GM12872 (cell line): ENCODE data around the gene GRK4.

Experiments
- TF ChIP-seq, protein P1 (sequence below): IDR thresholded peaks from 3 replicates; pipeline ENCODE4 v1.5.1; 2011; ENCODE audit warnings: low read depth, mild to moderate bottlenecking, low read length, moderate library complexity; ENCODE audit not compliant: insufficient read depth

Gene GRK4

DNA sequence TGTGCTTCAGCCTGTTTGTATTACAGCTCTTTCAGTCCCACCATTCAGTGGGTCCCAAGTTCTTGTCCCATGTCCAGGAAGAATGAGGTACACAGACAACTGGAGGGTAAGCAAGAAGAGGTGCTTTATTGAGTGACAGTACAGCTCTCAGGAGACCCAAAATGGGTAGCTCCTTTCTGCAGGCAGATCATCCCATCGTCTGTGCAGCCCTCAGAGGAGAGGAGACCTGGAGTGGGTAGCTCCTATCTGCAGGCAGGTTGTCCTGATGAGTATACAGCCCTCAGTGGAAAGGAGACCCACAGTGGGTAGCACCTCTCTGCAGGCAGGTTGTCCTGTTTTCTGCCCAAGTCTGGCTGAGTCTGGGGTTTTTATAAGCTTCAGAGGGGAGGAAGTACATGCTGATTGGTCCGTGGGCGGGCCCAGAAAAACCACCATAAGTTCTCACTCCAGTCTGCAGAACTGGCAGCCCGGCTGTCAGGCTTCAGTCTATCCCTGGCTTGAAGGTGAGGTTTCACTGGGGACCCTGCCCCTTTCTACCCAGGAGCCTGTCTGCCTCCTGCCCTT lies 18.0 kb downstream of the GRK4 start:
- TF ChIP-seq, protein P1, sequence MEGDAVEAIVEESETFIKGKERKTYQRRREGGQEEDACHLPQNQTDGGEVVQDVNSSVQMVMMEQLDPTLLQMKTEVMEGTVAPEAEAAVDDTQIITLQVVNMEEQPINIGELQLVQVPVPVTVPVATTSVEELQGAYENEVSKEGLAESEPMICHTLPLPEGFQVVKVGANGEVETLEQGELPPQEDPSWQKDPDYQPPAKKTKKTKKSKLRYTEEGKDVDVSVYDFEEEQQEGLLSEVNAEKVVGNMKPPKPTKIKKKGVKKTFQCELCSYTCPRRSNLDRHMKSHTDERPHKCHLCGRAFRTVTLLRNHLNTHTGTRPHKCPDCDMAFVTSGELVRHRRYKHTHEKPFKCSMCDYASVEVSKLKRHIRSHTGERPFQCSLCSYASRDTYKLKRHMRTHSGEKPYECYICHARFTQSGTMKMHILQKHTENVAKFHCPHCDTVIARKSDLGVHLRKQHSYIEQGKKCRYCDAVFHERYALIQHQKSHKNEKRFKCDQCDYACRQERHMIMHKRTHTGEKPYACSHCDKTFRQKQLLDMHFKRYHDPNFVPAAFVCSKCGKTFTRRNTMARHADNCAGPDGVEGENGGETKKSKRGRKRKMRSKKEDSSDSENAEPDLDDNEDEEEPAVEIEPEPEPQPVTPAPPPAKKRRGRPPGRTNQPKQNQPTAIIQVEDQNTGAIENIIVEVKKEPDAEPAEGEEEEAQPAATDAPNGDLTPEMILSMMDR: no peak

GRCh38 chr4:2982012-2982411 lies 18.6 kb downstream of the GRK4 start:
- TF ChIP-seq, protein P1: no peak

DNA sequence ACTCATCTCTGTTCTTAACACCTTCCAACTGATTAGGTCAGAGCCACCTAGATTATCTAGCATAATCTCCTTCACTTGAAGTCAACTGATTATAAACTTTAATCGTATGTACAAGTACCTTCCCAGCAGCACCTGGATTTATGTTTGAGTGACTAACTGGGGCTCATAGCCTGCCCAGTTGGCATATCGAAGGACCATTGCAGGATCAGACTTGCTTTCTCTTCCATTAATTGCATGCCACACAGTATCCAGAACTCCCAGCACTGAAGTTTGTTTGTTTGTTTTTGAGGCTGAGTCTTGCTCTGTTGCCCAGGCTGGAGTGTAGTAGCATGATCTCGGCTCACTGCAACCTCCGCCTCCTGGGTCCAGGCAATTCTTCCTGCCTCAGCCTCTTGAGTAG lies 27.9 kb downstream of the GRK4 start:
- TF ChIP-seq, protein P1: no peak

- TF ChIP-seq, protein P1: no peak
Observed at GRCh38 chr4:2994917-2995316, 31.5 kb downstream of the GRK4 start.

GRCh38 chr4:2995546-2996265 lies 32.3 kb downstream of the GRK4 start:
- TF ChIP-seq, protein P1: no peak

DNA sequence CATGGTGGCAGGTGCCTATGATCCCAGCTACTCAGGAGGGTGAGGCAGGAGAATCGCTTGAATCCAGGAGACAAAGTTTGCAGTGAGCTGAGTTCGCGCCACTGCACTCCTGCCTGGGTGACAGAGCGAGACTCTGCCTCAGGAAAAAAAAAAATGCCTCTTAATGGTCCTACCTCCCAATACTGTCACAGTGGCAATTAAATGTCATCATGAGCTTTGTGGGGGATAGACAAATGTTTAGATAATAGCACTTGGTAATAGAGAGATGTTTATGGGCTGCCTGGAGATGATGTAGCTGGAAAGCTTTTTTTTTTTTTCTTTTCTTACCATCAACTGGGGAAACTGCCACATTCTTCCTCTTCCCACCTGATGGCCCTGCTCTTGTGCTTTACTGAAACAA lies 33.0 kb downstream of the GRK4 start:
- TF ChIP-seq, protein P1: no peak

DNA sequence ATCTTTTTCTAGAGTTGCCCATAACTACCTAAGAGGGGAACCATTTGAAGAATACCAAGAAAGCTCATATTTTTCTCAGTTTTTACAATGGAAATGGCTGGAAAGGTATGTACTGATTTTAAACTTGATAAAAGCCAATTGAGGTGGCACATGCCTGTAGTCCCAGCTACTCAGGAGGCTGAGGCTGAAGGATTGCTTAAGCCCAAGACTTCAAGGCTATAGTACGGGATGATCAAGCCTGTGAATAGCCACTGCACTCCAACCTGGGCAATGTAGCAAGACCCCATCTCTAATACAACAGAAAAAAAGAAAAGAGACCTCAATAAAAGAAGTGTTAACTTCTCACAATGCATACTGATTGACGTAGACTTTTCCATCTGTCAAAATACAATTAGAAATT lies 44.4 kb downstream of the GRK4 start:
- TF ChIP-seq, protein P1: no peak
